Fibroblast of lung (primary cell): ENCODE results near the gene TMCO6. TPM values are rescaled to one million over a fixed set of nuclear protein-coding genes. Genes with fewer than 3 reads are reported as not detected.
"Not testable (repeated sequence)": the region's sequence is repeated elsewhere in the genome, so short reads cannot be mapped to it uniquely, and the experiment has no call there.

Experiments used
- DNase-seq, 2 donors: peaks; one replicate each; pipeline versions ENCODE4 v3.0.0 to v3.0.0-alpha.2; 2010; ENCODE audit warnings: low read depth in 2 of 2
- H2AFZ ChIP-seq: 2 replicates; pipeline ENCODE4 v1.5.1; 2012; ENCODE audit warnings: low read length, control low read depth, inconsistent platforms
- H3K27ac ChIP-seq: 2 replicates; pipeline ENCODE4 v1.5.1; 2011; ENCODE audit warnings: low read length, control low read depth; ENCODE audit not compliant: insufficient read depth
- H3K27me3 ChIP-seq: 2 replicates; pipeline ENCODE4 v1.5.1; 2011; ENCODE audit warnings: mild to moderate bottlenecking, low read length; ENCODE audit not compliant: control insufficient read depth, insufficient read depth
- H3K36me3 ChIP-seq: 2 replicates; pipeline ENCODE4 v1.5.1; 2011; ENCODE audit warnings: low read length; ENCODE audit not compliant: control insufficient read depth, insufficient read depth
- H3K4me1 ChIP-seq: 2 replicates; pipeline ENCODE4 v1.5.1; 2011; ENCODE audit warnings: low read length; ENCODE audit not compliant: control insufficient read depth, insufficient read depth; ENCODE audit errors: extremely low read depth
- H3K4me2 ChIP-seq: 2 replicates; pipeline ENCODE4 v1.5.1; 2011; ENCODE audit warnings: low read length, control low read depth; ENCODE audit not compliant: insufficient read depth; ENCODE audit errors: extremely low read depth
- H3K4me3 ChIP-seq, 4 experiments: fragments of 200-600 bp in 1 of 4; sonication (generic) in 1 of 4; replicated peaks in 1 of 4; 2 replicates each; pipeline ENCODE4 v1.5.1; 2011 to 2016; ENCODE audit warnings: low read length in 4 of 4, low read depth in 3 of 4, mild to moderate bottlenecking in 3 of 4, control low read depth in 2 of 4, inconsistent platforms in 1 of 4, mixed read lengths in 1 of 4; ENCODE audit not compliant: insufficient read depth in 1 of 4; ENCODE audit errors: control extremely low read depth in 1 of 4
- H3K79me2 ChIP-seq: 2 replicates; pipeline ENCODE4 v1.5.1; 2012; ENCODE audit warnings: mild to moderate bottlenecking, low read length, inconsistent platforms; ENCODE audit not compliant: control insufficient read depth, insufficient read depth
- H3K9ac ChIP-seq: 2 replicates; pipeline ENCODE4 v1.5.1; 2011; ENCODE audit warnings: mild to moderate bottlenecking, low read length, control low read depth; ENCODE audit not compliant: insufficient read depth
- H3K9me3 ChIP-seq: 2 replicates; pipeline ENCODE4 v1.5.1; 2012; ENCODE audit warnings: low read depth, low read length; ENCODE audit not compliant: control insufficient read depth, insufficient read depth
- H4K20me1 ChIP-seq: 2 replicates; pipeline ENCODE4 v1.5.1; 2011; ENCODE audit warnings: low read length; ENCODE audit not compliant: control insufficient read depth, insufficient read depth; ENCODE audit errors: extremely low read depth
- EZH2 ChIP-seq: IDR thresholded peaks from 2 replicates; pipeline ENCODE4 v1.5.1; 2012; ENCODE audit warnings: low read length, control low read depth, mild to moderate bottlenecking; ENCODE audit errors: missing control alignments
- polyA plus RNA-seq, 2 donors: library from polyadenylated mRNA; depleted of rRNA in 1 of 2; stranded (reverse) in 1 of 2; unstranded in 1 of 2; fragments of >200 nt; gene quantifications; 2 replicates each; pipeline ENCODE4 v1.2.1, GENCODE V29; 2011 to 2012; ENCODE audit warnings: missing spikeins in 1 of 2
- total RNA-seq: library from RNA; depleted of rRNA; stranded (reverse); fragments of >200 nt; gene quantifications from 2 replicates; pipeline ENCODE4 v1.2.1, GENCODE V29; 2014
- TF ChIP-seq, protein P1 (sequence below), 2 donors: IDR thresholded peaks in 1 of 2; conservative IDR thresholded peaks in 1 of 2; 1 replicate in 1 of 2; 2 replicates in 1 of 2; pipeline ENCODE4 v1.5.1; 2011 to 2012; ENCODE audit warnings: low read length in 2 of 2, control low read depth in 1 of 2, inconsistent platforms in 1 of 2, low read depth in 1 of 2, mild to moderate bottlenecking in 1 of 2

Gene TMCO6
- total and polyA plus RNA-seq, 2 donors (not counting 1 experiment from before 2014, with no cell fraction given) = 7.6 to 18.0 TPM

DNA sequence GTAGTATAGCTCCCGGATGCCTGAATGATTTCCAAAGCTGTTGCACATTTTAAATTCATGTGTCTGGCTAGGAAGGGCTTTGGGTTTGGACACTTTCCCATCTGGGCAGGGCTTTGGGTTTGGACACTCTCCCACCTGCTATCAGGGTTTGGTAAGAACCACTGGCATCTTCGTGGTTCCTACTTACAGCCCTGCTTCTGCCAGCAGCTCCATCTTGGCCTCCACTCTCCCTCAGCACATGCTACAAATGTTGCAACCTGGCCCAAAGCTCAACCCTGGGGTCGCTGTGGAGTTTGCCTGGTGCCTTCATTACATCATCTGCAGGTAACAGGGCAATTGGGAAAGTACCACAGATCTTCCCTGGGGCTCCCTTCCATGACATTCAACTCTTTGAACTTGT is 3.5 kb downstream of the TMCO6 start:
- no peak overlapping the region for H3K9ac ChIP-seq
- peaks cover 4% of the 10 kb centered on the region for H3K4me1 ChIP-seq
- H3K27ac ChIP-seq = no peak overlapping the region
- H3K4me3 ChIP-seq = no peak overlapping the region
- H3K79me2 ChIP-seq = peaks cover 21% of the 10 kb centered on the region
- DNase-seq = peak; percentile 65 to 84
- H3K4me2 ChIP-seq = no peak overlapping the region
- no peaks in the 10 kb centered on the region for H4K20me1 ChIP-seq
- no peaks in the 10 kb centered on the region for H3K9me3 ChIP-seq
- H3K27me3 ChIP-seq = no peaks in the 10 kb centered on the region
- peaks cover 11% of the 10 kb centered on the region for H3K36me3 ChIP-seq
- no peak overlapping the region for H2AFZ ChIP-seq
- TF ChIP-seq, protein P1, sequence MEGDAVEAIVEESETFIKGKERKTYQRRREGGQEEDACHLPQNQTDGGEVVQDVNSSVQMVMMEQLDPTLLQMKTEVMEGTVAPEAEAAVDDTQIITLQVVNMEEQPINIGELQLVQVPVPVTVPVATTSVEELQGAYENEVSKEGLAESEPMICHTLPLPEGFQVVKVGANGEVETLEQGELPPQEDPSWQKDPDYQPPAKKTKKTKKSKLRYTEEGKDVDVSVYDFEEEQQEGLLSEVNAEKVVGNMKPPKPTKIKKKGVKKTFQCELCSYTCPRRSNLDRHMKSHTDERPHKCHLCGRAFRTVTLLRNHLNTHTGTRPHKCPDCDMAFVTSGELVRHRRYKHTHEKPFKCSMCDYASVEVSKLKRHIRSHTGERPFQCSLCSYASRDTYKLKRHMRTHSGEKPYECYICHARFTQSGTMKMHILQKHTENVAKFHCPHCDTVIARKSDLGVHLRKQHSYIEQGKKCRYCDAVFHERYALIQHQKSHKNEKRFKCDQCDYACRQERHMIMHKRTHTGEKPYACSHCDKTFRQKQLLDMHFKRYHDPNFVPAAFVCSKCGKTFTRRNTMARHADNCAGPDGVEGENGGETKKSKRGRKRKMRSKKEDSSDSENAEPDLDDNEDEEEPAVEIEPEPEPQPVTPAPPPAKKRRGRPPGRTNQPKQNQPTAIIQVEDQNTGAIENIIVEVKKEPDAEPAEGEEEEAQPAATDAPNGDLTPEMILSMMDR (conservative IDR thresholded peaks at IDR 0.05 in 1 of 2, IDR thresholded peaks at IDR 0.05 in 1 of 2; ENCODE audit: low read depth in 1 of 2, low read length in 2 of 2) = no peak
- no peak for TF ChIP-seq EZH2

- peak in 1 of 2 donors; percentile 6 for DNase-seq
- peaks cover 25% of the 10 kb centered on the region for H3K79me2 ChIP-seq
- peaks cover 13% of the 10 kb centered on the region for H3K36me3 ChIP-seq
Observed at GRCh38 chr5:140647042-140647419, 7.8 kb downstream of the TMCO6 start.

DNA sequence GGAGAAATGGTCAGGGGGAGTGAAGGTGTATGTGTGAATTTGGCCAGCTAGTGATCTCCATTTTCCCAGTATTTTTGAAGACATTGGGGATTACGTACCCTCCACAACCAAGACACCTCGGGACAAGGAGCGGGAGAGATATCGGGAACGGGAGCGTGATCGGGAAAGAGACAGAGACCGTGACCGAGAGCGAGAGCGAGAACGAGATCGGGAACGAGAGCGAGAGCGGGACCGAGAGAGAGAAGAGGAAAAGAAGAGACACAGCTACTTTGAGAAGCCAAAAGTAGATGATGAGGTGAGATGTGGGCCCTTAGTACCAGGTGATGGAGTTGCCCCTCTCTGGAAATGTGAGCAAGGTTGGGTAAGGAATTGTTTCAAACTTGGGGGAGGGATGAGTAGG is 19.6 kb downstream of the TMCO6 start:
- H3K79me2 ChIP-seq = no peaks in the 10 kb centered on the region
- H3K36me3 ChIP-seq = peaks cover 34% of the 10 kb centered on the region
- no peaks in the 10 kb centered on the region for H3K9me3 ChIP-seq
- no peak overlapping the region for H2AFZ ChIP-seq
- TF ChIP-seq, protein P1 (conservative IDR thresholded peaks at IDR 0.05 in 1 of 2, IDR thresholded peaks at IDR 0.05 in 1 of 2; ENCODE audit: low read depth in 1 of 2, low read length in 2 of 2) = no peak
- no peak for TF ChIP-seq EZH2
- H3K27me3 ChIP-seq = no peaks in the 10 kb centered on the region
- H3K9ac ChIP-seq = no peak overlapping the region
- no peak overlapping the region for H3K27ac ChIP-seq
- DNase-seq = no peak
- H3K4me2 ChIP-seq = no peak overlapping the region
- no peaks in the 10 kb centered on the region for H3K4me1 ChIP-seq
- H4K20me1 ChIP-seq = no peaks in the 10 kb centered on the region
- H3K4me3 ChIP-seq = no peak overlapping the region

More at GRCh38 chr5:140647042-140647419, 7.8 kb downstream of the TMCO6 start:
- peak overlapping the region; percentile 82 for H2AFZ ChIP-seq
- H3K27ac ChIP-seq = peak overlapping the region; percentile 80
- peak overlapping the region; percentile 85 for H3K9ac ChIP-seq
- H3K27me3 ChIP-seq = no peaks in the 10 kb centered on the region
- H3K4me3 ChIP-seq = peak overlapping the region; percentile 87 to 93 (median 92)
- H4K20me1 ChIP-seq = no peaks in the 10 kb centered on the region
- TF ChIP-seq, protein P1 (conservative IDR thresholded peaks at IDR 0.05 in 1 of 2, IDR thresholded peaks at IDR 0.05 in 1 of 2; ENCODE audit: low read depth in 1 of 2, low read length in 2 of 2) = no peak
- no peak for TF ChIP-seq EZH2
- H3K9me3 ChIP-seq = no peaks in the 10 kb centered on the region
- H3K4me2 ChIP-seq = peak overlapping the region; percentile 98
- peaks cover 4% of the 10 kb centered on the region for H3K4me1 ChIP-seq

DNA sequence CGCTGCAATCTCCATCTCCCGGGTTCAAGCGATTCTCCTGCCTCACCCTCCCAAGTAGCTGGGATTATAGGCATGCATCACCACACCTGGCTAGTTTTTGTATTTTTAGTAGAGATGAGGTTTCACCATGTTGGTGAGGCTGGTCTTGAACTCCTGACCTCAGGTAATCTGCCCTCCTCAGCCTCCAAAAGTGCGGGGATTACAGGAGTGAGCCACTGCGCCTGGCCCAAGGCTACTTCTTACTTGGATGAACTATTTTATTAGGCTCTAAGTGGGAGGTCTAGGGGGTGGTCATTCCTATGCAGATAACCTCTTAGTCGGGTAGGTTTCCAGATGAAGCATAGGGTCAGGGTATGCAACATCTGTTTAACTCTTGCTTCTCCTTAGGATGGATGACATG is 21.1 kb downstream of the TMCO6 start:
- H4K20me1 ChIP-seq, H3K4me3 ChIP-seq, H3K27ac ChIP-seq, H3K9ac ChIP-seq, H3K4me2 ChIP-seq, H3K9me3 ChIP-seq, H3K27me3 ChIP-seq, DNase-seq, H3K4me1 ChIP-seq, H2AFZ ChIP-seq, H3K79me2 ChIP-seq: not testable (repeated sequence)
- peaks cover 30% of the 10 kb centered on the region for H3K36me3 ChIP-seq
